Bone marrow (tissue), 2 donors: ENCODE measurements around the gene IL13RA2.

Experiments used
- DNase-seq, 2 donors: peaks; one replicate each; lab custom pipeline; 2025; lab: John Stamatoyannopoulos, UW

IL13RA2 gene, protein sequence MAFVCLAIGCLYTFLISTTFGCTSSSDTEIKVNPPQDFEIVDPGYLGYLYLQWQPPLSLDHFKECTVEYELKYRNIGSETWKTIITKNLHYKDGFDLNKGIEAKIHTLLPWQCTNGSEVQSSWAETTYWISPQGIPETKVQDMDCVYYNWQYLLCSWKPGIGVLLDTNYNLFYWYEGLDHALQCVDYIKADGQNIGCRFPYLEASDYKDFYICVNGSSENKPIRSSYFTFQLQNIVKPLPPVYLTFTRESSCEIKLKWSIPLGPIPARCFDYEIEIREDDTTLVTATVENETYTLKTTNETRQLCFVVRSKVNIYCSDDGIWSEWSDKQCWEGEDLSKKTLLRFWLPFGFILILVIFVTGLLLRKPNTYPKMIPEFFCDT

DNA sequence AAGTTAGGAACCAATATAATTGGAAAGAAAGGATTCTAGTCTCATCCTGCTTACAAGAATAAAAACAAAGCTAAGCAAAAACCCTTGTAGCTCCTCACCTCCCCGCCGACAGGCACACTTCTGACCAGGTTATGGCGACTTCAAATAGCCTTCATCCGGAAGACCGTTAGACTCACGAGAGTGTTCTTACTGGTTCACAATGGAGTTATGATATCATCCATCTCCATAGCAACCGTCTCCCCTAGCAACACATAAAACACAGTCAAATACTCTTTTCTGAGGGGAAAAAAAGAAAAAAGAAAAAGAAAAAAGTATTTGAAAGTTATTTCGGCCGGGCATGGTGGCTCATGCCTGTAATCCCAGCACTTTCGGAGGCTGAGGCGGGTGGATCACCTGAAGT is at the start of gene IL13RA2:
IL13RA2 (minus strand) TSS at position 162 of the 400 bp plus-strand sequence. CDS start 347 bp downstream, outside the sequence.
- no peak for DNase-seq

DNA sequence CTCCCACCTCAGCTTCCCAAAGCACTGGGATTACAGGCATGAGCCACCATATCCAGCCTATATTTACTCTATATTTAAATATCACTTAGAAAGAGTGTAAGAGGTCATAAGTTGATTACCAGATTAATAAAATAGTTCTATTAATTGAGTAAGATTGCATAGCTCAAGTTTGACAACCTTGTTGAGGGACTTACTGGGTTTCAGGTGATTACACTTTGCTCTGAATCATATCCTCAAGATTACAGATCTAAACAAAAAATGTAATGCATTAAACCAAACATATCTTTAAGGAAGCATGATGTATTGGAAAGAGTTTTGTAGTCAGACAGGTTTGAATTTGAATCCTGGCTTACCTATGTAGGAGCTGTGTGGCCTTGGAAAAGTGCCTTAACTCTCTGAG is 47.9 kb upstream of the IL13RA2 start:
- no peak for DNase-seq

DNA sequence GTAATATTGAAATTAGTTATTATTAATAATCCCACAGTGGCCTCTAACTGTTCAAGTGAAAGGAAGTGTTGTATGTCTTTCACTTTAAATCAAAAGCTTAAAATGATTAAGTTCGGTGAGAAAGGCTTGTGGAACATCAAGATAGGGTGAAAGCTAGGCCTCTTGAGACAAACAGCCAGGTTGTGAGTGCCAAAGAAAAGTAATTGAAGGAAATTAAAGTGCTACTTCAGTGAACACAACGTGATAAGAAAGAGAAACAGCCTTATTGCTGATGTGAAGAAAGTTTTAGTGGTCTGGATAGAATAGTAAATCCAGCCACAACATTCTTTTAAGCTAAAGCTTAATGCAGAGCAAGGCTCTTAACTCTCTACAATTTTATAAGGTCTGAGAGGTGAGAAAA is 42.6 kb upstream of the IL13RA2 start:
- DNase-seq, result no peak

DNA sequence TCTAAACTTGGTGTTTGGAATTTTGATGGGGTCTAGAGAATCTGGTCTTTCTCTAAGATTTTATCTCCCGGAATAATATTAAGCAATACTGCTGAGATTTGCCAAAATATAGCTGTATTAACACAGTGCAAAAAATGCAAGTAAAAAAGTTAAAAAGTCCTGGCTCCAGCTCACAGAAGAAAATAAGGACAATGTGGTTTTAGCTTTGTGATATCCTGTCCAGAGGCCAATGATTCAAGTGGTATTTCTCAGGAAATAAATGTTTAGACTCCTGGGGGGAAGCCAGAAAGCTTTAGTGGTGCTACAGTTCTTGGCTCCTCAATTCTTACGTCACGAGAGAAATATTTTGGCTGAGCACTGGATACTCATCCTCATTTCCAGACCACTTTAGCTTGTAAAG is 40.9 kb upstream of the IL13RA2 start:
- no peak for DNase-seq

DNA sequence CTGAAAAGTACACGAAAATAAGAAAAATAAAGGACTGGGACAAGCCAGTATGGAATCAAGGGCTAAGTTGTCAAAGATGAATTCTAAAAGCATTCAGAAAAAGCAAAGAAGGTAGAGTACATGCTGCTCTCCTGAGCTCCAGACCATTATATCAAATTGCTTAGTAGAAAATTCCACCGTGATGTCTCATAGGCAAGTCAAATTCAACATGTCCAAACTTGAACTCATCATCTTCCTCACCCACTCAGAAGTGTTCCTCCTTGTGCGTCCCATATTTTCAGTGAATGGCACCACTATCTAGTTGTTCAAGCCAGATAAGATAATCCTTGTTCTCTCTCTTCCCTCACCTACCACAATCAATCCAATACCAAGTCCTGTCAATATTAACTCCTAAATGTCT is 37.5 kb upstream of the IL13RA2 start:
- DNase-seq, result no peak

DNA sequence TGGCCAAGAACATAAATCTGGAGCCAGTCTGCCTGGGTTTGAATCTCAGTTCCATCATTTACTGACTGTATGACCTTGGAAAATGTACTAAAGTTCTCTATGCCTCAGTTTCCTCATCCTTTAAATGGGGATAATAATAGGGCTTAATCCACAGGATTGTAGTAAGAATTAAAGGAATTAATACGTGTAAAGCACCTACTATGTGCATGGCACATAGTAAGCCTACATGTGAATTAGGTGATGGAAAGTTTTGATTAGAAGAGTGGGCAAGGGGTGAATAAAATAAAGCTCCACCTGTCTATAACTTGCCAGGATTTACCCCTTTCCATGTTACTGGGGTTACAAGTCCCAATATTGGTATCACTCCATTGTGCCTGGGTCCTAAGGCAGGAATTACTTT is 35.8 kb upstream of the IL13RA2 start:
- no peak for DNase-seq

DNA sequence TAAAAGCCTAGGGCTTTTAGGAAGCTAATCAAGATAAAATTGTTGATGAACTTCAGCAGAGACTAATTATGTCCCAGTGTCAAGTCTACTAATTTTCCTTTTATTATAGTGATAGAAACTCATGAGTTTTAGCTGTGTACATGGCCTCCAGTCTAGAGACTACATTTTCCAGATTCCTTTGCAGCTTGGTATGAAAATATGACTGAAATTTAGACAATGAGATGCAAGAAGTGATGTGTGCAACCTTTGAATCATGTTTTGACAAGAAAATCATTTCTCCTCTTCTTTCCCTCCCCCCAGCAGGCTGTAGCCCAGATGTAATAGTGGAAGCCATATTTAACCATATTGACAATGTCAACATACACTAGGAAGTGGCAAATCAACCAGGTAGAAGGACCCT is 30.3 kb upstream of the IL13RA2 start:
- DNase-seq, result no peak

DNA sequence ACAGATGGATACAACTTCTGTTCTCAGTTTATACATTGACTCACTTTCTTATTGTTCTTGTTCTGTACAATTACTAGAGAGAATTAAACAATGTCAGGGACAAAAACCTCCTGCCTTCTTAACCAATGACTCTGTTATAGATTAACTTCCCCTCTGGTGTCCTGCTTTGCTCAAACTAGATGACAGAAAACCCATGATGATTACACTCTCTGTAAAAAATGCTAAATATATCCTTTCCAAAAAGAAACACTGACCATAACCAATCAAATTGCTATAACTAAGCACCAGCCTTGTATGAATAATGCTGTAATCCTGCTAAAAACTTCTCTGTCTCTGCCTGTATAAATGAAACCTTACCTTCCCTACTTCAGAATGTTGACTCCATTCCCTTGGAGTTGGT is 29.8 kb upstream of the IL13RA2 start:
- DNase-seq, result no peak

DNA sequence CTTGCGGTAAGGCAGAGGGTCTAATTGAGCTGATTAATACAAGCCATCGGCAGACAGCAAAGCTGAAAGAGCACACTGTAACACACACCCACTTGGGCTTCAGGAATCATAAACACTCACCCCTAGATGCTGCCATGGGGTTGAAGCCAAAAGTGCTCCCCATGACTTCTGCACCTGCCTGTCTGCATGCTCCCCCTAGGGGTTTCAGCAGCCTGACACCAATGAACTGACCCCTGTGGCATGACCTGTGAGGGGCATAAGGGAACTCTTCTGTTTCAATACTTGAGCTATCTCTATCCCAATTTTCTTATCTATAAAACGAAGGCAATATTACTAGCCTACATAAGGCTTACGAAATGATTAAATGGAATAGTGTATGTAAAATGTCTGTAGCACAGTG is 23.0 kb upstream of the IL13RA2 start:
- no peak for DNase-seq

DNA sequence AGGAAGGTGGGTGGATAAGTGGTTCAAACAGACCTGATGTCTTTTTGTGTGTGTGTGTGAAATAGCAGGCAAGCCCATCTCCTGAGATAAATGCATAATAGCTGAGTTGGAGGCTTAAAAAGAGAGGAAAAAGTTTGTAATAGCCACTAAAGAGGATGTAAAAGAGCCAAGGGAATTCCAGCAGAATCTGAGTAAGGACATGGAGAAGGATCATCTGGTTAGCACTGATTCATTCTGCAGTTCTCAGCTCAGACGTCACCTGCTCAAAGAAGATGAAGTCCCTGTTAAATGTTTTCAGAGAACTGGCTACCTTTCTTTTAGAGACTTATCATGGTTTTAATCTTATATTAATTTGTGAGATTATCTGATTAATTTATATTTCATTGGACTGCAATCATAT is 21.0 kb upstream of the IL13RA2 start:
- no peak for DNase-seq

DNA sequence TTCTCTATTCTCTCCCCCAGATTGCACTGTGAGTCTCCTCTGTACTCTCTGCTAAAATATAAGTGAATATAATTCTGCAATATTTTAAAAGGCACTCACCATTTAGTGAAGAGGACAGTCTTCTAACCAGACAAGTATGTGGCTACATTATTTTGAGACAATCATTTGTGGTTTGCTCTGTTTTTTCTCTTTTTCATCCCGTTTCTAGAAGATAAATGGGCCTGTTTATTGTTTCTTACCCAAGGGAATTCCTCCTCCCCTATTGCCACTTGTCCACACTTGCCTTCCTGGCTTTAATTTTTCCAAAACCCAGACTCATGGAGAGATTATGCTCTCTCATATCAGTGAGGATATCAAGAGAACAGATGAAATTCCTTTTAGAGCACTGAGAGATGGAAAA is 18.6 kb upstream of the IL13RA2 start:
- no peak for DNase-seq

DNA sequence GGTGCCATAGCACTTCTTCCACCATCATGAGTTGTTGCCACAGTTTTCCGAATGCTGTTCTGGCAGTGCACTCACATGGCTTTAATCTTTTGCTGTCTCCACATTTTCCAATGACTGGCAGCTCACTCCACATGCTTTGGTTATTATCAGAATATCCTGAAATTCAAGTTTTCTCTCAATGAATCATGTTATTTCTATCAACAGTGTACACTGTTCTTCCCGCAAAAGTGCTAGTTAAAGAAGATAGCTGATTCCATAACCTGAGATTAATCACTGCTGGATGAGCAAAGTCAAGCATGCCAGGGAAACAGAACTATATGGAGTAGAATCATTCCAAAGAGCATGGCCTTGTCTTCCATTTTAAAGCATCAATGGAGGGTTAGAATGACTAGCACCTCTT is 14.6 kb upstream of the IL13RA2 start:
- DNase-seq, result no peak

DNA sequence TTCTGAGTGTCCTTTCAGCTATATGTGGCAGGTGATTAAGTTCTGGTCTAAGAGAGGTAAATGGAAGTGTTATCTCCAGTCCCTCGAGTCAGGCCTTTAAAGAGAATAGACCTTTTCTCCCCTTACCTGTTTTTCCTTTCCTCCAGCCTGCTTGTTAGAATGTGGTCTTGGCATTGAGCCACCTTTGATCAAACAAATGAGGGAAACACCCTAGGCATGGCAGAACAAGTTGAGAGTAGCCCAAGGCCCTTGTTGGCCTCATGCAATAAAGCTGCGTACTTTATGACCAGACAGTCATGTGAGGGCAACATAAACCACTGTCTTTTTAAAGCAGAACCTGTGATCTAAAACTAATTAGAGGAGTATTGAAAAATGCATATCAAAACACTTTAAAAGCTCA is 13.2 kb upstream of the IL13RA2 start:
- no peak for DNase-seq

DNA sequence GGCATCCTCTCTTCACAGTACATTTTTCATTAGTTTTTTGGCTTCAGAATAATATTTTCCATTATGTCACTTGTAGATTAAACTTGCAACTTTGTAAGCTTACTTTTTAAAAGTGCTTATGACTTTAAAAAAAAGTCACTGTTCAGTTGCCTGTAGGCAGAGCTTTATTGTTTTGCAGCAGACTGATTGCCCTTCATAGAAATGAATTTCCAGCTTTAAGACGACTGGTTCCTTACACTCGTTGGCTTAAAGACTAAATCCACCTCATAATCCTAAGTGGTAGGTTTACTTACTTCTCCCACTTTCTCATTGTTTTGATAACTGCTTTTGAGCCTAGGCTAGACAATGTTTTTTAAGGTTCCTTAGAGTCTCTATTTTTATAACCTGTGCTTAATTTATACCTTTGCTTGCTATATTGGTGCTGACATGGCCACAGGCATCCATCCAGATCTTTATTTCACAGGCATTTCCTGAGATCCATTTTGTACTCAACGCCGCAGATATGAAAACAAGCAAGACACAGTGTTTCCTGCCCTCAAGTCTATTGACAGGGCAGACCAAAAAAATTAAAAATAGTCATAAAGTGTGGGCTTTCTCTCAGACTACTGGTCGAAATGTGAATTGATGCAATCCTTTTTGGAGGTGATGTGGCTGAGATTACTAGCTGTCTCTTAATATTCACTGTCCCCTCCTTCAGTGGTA is 12.6 kb upstream of the IL13RA2 start:
- no peak for DNase-seq

DNA sequence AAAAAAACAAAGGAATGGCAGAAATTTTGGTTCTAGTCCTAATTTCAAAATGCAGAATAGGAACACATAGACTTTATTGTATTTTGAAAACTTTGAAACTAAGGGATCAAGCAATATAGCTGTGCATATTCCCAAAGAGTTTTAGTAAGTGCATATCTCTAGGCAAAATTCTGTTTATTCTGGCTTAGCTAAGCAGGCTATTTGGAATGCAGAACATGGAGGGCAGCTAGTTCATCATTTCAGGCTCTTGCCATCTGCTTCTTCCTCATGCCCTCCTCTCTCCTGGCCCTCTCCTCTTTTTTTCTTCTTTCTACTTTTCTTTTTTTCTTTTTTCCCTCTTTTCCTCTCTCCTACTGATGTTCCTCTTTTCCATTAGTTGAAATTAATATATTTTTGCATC is 12.0 kb upstream of the IL13RA2 start:
- DNase-seq, result no peak

DNA sequence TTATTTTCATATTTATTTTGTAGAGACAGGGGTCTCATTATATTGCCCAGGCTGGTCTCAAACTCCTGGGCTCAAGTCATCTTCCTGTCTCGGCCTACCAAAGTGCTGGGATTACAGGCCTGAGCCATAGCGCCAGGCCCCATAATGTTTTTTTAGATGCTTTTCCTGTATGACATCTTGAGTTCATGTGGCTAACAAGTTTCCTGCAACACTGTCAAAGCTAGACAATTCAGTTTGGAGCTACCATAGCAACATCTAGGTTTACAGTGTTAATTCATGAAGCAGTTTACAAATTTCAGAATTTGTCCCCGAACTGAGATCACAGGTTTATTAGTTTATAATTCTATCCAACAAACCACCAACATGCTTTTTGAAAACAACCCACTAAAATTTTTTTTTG is 6.4 kb upstream of the IL13RA2 start:
- no peak for DNase-seq

DNA sequence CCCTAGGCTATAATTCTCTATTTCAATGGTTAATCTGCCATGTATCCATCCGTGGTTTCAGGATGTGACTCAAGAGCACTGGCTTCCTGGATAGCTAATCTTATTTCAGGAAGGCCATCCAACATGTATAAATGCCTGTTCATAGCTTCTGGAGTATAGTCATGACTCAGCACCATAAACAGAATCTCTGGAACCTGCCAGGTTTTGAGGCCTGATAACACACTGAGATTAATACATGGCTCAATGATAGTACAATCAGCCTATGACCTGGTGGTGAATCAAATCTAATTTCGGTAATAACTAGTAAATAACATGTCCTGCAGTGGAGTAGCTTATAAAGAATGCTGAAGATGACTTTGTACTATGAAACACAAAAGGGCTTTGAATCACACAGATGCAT is 5.7 kb upstream of the IL13RA2 start:
- DNase-seq, result no peak

DNA sequence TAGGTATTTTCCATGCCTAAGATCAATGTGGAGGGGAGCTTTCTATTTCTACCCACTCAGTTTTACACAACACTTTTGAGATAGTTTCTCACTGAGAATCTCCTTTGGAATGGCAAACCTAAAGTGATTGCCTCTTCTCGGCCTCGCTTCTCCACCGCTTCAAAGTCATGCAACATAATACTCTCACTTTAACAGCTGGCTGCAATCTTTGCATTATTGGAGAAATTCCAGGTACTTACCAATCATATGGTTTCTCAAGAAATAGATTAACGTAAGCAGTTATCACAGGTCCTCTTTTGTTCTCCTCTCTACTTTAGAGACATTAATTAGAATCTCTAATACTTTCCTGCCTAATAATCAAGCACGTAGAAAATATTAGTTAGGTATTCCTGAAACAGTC is 3.7 kb upstream of the IL13RA2 start:
- no peak for DNase-seq

DNA sequence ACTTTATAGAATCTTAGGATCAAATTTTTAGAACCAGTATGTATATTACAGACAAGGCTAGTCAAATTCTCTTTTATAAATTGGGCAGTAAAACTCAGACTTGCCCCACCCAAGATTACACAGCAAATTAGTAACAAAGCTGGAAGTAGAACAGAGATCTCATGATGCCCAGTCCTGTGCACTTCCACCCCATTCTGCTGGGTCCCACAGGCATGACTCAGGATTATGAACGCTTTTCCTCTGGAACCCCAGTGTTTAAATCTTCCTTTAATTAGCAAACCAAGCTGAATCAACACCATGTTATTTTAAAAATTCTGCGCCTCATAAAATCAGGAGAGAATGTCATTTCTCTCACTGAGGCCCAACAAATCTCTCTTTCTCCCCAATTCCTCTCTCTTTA is 1.5 kb upstream of the IL13RA2 start:
- DNase-seq, result no peak

DNA sequence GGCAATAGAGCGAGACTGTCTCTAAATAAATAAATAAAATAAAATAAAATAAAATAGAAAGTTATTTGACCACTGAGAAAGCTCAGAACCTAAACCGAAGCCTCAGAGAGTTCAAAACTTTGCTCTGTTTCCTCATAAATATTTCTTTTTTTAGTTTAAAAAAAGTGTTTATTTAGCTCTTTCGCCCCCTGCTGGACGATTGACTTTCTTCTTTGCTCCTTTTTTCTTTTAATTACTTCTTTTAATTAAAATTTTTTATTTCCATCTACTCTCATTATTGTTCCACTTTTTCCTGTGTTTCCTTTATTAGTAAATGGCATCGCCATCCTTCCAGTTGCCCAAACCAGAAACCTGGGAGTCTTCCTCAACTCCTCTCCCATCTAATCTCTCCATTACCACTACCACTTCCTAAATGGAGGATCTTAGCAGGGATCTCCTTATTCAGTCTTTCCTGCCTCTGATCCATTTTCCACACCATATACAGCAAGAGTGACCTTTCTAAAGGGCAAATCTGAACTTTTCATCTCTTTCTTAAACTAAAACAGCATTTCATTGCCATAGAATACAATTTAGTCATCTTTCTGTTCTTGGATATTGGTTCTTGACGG is 728 bp upstream of the IL13RA2 start:
- peak in 1 of 2 donors; percentile 5 for DNase-seq

DNA sequence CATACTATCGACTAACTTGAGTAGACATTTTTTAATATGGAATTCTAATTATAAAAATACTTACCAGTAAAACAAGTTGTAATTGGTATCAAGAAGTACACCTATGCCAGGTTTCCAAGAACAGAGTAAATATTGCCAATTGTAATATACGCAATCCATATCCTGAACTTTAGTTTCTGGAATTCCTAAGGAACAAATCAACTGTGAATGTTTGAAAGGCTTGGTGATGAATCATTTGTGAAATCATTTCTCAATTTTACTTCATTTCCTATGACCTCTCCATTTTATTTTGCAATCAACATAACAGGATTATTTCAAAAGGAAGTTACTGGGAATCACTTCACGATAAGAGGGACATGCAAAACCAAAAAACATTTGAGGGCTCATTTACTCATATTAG is 3.7 kb downstream of the IL13RA2 start:
- no peak for DNase-seq

DNA sequence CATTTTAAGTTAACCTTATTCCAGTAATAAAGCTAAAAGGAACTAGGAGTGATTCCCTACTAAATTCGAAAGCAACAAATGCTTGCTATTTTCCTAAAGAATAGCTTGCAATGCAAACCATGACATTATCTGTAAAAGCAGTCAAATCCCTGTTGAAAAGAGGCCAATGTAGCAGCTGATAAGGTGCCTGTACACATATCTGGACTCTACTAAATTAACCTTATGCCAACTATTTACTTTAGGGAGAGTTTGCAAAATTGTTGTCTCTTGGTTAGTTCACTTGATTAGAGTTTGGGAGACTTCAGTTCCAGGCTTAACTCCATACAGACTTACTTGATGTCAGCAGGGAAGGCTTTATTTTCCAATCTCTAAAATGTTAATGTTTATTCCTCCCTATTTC is 6.0 kb downstream of the IL13RA2 start:
- DNase-seq, result no peak

DNA sequence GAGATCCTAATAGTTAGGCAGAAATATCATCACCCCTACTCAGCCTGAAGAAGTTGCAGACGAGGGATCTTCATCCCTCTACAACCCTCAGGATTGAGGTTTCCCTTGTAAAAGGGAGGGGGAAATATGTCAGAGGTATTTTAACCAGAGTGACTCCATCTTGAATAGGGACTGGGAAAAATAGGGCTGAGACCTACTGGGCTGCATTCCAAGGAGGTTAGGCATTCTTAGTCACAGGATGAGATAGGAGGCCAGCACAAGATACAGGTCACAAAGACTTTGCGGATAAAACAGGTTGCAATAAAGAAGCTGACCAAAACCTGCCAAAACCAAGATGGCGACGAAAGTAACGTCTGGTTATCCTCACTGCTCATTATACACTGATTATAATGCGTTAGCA is 17.5 kb downstream of the IL13RA2 start:
- DNase-seq, result no peak
